Thyroid gland (tissue), 4 donors: ENCODE results near the gene DZIP3. TPM values are rescaled to one million over a fixed set of nuclear protein-coding genes. Genes with fewer than 3 reads are reported as not detected.

Experiments
- DNase-seq, 2 donors: peaks; one replicate each; pipeline ENCODE4 v3.0.0-alpha.2; 2019
- H3K27ac ChIP-seq, 3 donors: fragments of 200-600 bp; sonication (generic); 1 replicate in 2 of 3; 2 replicates in 1 of 3; pipeline ENCODE4 v1.5.1; 2016 to 2019; ENCODE audit warnings: mild to moderate bottlenecking in 1 of 3, moderate library complexity in 1 of 3
- H3K27me3 ChIP-seq: fragments of 200-600 bp; sonication (generic); one replicate; pipeline ENCODE4 v1.5.1; 2019
- H3K36me3 ChIP-seq, 2 donors: fragments of 200-600 bp; sonication (generic); one replicate each; pipeline ENCODE4 v1.5.1; 2016 to 2019
- H3K4me1 ChIP-seq, 2 donors: fragments of 200-600 bp; sonication (generic); one replicate each; pipeline ENCODE4 v1.5.1; 2017 to 2019
- H3K4me3 ChIP-seq, 3 donors: fragments of 200-600 bp; sonication (generic); replicated peaks in 1 of 3; 1 replicate in 2 of 3; 2 replicates in 1 of 3; pipeline ENCODE4 v1.5.1; 2016; ENCODE audit warnings: mild to moderate bottlenecking in 1 of 3
- H3K9me3 ChIP-seq: fragments of 200-600 bp; sonication (generic); one replicate; pipeline ENCODE4 v1.5.1; 2017
- CTCF ChIP-seq, 6 experiments: fragments of 200-600 bp in 3 of 6; fragments of 450-650 bp in 3 of 6; sonication (generic) in 3 of 6; IDR thresholded peaks; one replicate each; pipeline ENCODE4 v1.5.1; 2016 to 2019; ENCODE audit warnings: antibody characterized with exemption in 6 of 6, mild to moderate bottlenecking in 2 of 6, inconsistent platforms in 1 of 6, moderate library complexity in 1 of 6
- POLR2A ChIP-seq, 2 donors: fragments of 450-650 bp; IDR thresholded peaks; one replicate each; pipeline ENCODE4 v1.6.1; 2017; ENCODE audit warnings: antibody characterized with exemption in 2 of 2, mild to moderate bottlenecking in 2 of 2, moderate library complexity in 1 of 2
- WGBS, 2 donors: methylation state at CpG; one replicate each; pipeline ENCODE4 v1.1.5; 2017; 5-methylcytosine and 5-hydroxymethylcytosine counted together
- intact Hi-C: fragments of 100-400 bp; cut with DNase I; formaldehyde crosslinking; loops from one replicate; pipeline ENCODE4 v1.15.1; 2023
- total RNA-seq, 4 donors: library from RNA; depleted of rRNA; stranded (reverse); fragments of >200 nt; gene quantifications; one replicate each; pipeline ENCODE4 v1.2.3, GENCODE V29; 2016

The DZIP3 gene
- total RNA-seq, 4 donors from 2014 or later: 11.2 to 23.2 (median 18.7) TPM

DNA sequence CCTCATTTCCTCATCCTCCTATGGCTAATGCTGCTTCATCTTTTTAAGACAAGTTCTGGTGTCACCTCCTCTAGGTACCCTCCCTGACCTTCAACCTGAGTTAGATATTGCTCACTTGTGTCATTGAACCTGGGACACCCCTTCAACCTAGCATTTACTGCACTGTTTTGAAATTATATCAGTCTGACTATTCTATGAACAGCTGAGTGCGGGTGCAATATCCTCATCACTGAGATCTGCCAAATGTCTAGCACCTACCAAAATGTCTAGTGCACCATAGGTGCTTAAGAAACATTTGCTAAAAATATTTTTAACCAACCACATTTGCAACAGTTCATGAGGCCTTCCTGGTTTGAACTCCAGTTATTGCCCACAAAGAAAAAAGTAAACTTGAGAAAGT lies 133.2 kb downstream of the DZIP3 start:
- intact Hi-C loops: no loop called here
- Histone ChIP-seq H3K9me3 (no peaks in the 10 kb centered on the region), H3K4me3 (no peak overlapping the region), H3K27me3 (no peaks in the 10 kb centered on the region), H3K36me3 (no peaks in the 10 kb centered on the region), H3K4me1 (no peaks in the 10 kb centered on the region), H3K27ac (no peak overlapping the region)
- 50 to 97% methylated on average over 1 of the region's 1 CpG for WGBS, 2 donors
- DNase-seq: no peak
- TF ChIP-seq CTCF (IDR thresholded peaks at IDR 0.05) (no peak), POLR2A (IDR thresholded peaks at IDR 0.05) (no peak)

DNA sequence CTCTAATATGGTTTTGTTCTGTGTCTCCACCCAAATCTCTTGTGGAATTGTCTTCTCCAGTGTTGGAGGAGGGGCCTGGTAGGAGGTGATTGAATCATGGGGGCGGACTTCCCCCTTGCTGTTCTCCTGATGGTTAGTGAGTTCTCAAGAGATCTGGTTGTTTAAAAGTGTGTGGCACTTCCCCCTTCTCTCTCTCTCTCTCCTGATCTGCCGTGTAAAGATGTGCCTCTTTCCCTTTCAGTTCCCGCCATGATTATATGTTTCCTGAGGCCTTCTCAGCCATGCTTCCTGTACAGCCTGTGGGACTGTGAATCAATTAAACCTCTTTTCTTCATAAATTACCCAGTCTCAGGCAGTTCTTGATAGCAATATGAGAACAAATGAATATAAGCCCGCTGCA lies 134.6 kb downstream of the DZIP3 start:
- DNase-seq: no peak
- no peaks in the 10 kb centered on the region for H3K27me3 ChIP-seq
- H3K4me1 ChIP-seq: no peaks in the 10 kb centered on the region
- H3K27ac ChIP-seq: no peak overlapping the region
- no peak for TF ChIP-seq POLR2A (IDR thresholded peaks at IDR 0.05)
- TF ChIP-seq CTCF (IDR thresholded peaks at IDR 0.05): no peak
- no peaks in the 10 kb centered on the region for H3K36me3 ChIP-seq
- no peak overlapping the region for H3K4me3 ChIP-seq
- intact Hi-C loops: no loop called here
- WGBS, 2 donors: 69 to 71% methylated on average over 4 of the region's 4 CpGs
- no peaks in the 10 kb centered on the region for H3K9me3 ChIP-seq

- Histone ChIP-seq H3K36me3 (no peaks in the 10 kb centered on the region), H3K9me3 (no peaks in the 10 kb centered on the region), H3K4me3 (no peak overlapping the region), H3K27me3 (no peaks in the 10 kb centered on the region), H3K4me1 (no peaks in the 10 kb centered on the region), H3K27ac (no peak overlapping the region)
- intact Hi-C loops: no loop called here
- no peak for TF ChIP-seq POLR2A (IDR thresholded peaks at IDR 0.05)
- no peak for TF ChIP-seq CTCF (IDR thresholded peaks at IDR 0.05)
- no peak for DNase-seq
These were observed 138.6 kb downstream of the DZIP3 start for GRCh38 chr3:108728105-108728504.

GRCh38 chr3:108728934-108729333 lies 139.4 kb downstream of the DZIP3 start:
- no peaks in the 10 kb centered on the region for H3K4me1 ChIP-seq
- no peak overlapping the region for H3K27ac ChIP-seq
- H3K27me3 ChIP-seq: no peaks in the 10 kb centered on the region
- H3K36me3 ChIP-seq: no peaks in the 10 kb centered on the region
- DNase-seq: no peak
- H3K4me3 ChIP-seq: no peak overlapping the region
- 34 to 63% methylated on average over 1 of the region's 1 CpG for WGBS, 2 donors
- TF ChIP-seq POLR2A (IDR thresholded peaks at IDR 0.05) (no peak), CTCF (IDR thresholded peaks at IDR 0.05) (no peak)
- intact Hi-C loops: no loop called here
- H3K9me3 ChIP-seq: no peaks in the 10 kb centered on the region

DNA sequence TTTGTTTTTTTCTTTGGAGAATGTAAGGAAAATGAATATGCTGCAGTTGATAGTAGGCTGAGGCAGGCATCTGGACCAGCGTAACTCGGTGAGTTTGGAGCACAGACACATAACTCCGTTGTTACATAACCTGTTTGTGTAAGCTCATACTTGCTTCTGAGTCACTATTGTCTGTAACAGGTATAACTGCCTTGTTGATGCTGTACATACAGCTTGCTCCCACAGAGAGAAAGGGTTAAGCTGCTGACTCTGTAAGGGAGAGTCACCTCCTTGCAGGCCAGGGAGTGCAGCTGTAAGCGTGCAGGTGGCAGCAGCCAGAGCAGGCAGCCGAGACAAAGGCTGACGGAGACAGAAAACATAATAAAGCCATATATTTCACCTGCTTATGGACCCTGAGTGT lies 147.3 kb downstream of the DZIP3 start:
- H3K4me1 ChIP-seq: no peaks in the 10 kb centered on the region
- intact Hi-C loops: no loop called here
- no peaks in the 10 kb centered on the region for H3K36me3 ChIP-seq
- no peak for DNase-seq
- 74 to 85% methylated on average over 6 of the region's 6 CpGs for WGBS, 2 donors
- no peaks in the 10 kb centered on the region for H3K9me3 ChIP-seq
- no peak overlapping the region for H3K4me3 ChIP-seq
- H3K27me3 ChIP-seq: no peaks in the 10 kb centered on the region
- TF ChIP-seq CTCF (IDR thresholded peaks at IDR 0.05) (no peak), POLR2A (IDR thresholded peaks at IDR 0.05) (no peak)
- no peak overlapping the region for H3K27ac ChIP-seq
